ENCODE measurements around the gene MAP2.

MAP2 gene

DNA sequence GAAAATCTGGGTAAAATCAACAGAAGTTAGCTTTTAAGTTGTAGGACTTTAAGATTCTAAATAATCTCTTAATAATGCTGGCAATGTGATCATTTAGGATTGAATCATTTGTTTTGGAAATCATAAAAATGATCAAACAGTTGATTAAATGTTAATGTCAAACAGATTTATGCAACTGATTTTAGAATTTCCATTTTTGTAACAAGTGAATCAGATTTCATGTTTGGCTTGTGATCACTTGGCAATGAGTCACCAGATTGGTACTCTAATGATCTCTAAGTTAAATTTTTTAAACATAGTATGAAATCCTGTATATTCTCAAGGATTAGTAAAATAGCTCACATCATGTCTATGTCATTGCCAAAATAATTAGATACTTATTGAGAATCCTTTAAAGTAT, 297.6 kb downstream of the MAP2 start:
- no peak for DNase-seq (ENCODE audit: insufficient read length, low spot score)
- no peak for TF ChIP-seq POLR2A (IDR thresholded peaks at IDR 0.05; ENCODE audit: low read depth, low read length)
- FAIRE-seq, result peak; percentile 53

DNA sequence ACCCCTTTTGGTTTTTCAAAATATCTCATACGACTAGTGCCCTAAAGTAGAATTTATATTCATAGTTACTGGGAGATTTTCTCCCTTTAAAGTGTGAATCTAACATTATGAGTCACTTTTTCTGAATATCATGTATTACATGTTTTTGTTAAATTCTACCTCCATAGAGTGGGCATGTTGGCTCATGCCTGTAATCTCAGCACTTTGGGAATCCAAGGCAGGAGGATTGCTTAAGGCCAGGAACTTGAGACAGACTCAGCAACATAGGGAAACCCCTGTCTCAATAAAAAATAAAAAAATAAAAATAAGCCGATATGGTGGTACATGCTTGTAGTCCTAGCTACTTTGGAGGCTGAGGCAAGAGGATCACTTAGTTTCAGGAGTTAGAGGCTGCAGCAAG, 302.5 kb downstream of the MAP2 start:
- DNase-seq (ENCODE audit: insufficient read length, low spot score) (no peak), FAIRE-seq (no peak)
- TF ChIP-seq POLR2A (IDR thresholded peaks at IDR 0.05; ENCODE audit: low read depth, low read length), result no peak

GRCh38 chr2:209727077-209727476, 303.2 kb downstream of the MAP2 start:
- no peak for FAIRE-seq
- DNase-seq (ENCODE audit: insufficient read length, low spot score), result no peak
- TF ChIP-seq POLR2A (IDR thresholded peaks at IDR 0.05; ENCODE audit: low read depth, low read length), result no peak

GRCh38 chr2:209734805-209735204, 311.0 kb downstream of the MAP2 start:
- TF ChIP-seq POLR2A (IDR thresholded peaks at IDR 0.05; ENCODE audit: low read depth, low read length), result no peak
- FAIRE-seq, result no peak

DNA sequence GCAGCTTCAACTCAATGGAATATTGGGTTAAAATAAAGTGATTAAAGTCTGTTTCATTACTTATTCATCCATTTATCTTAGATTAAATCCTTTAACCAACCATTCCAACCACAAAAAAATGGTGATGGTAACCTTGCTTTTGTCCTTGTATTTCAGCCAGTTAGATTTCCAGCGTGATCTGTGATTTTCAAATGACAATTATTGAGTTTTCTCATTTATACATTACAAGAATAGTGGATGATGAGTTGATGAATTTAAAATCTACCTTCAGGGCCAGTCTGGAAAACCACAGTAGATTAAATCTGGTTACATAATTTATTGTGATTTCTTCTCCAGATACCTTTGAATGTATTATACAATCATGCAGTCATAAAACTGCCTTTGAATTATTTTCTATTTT, 318.1 kb downstream of the MAP2 start:
- no peak for FAIRE-seq
- no peak for TF ChIP-seq POLR2A (IDR thresholded peaks at IDR 0.05; ENCODE audit: low read depth, low read length)
- no peak for DNase-seq (ENCODE audit: insufficient read length, low spot score)

More at GRCh38 chr2:209734805-209735204, 311.0 kb downstream of the MAP2 start:
- DNase-seq (ENCODE audit: insufficient read length, low spot score), result peak; percentile 1

GRCh38 chr2:209753020-209753419, 329.2 kb downstream of the MAP2 start:
- no peak for TF ChIP-seq POLR2A (IDR thresholded peaks at IDR 0.05; ENCODE audit: low read depth, low read length)
- DNase-seq (ENCODE audit: insufficient read length, low spot score) (no peak), FAIRE-seq (no peak)

- no peak for DNase-seq (ENCODE audit: insufficient read length, low spot score)
- FAIRE-seq, result no peak
- no peak for TF ChIP-seq POLR2A (IDR thresholded peaks at IDR 0.05; ENCODE audit: low read depth, low read length)
These were observed 333.3 kb downstream of the MAP2 start for GRCh38 chr2:209757163-209757562.

DNA sequence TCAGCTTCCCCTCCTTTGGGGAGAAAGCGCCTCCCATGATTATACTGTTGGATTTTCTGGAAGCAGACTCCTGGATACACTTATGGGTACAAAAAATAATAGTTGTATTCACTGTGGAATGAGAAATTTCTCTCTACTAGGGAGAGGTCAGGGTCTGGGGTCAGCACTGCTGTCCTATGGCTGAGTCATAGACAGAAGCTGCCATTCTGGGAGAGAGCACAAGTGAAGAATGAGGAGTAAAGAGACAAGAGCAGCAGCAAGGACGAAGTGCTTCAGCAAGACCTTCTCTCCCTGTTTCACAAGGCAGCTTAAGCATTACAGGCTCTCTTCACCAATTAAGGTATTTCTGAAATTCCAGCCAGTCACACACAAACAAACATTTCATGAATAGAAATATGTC, 337.7 kb downstream of the MAP2 start:
- DNase-seq (ENCODE audit: insufficient read length, low spot score) (no peak), FAIRE-seq (peak; percentile 30)
- TF ChIP-seq POLR2A (IDR thresholded peaks at IDR 0.05; ENCODE audit: low read depth, low read length), result no peak

GRCh38 chr2:209762563-209762962, 338.7 kb downstream of the MAP2 start:
- FAIRE-seq (peak; percentile 89), DNase-seq (ENCODE audit: insufficient read length, low spot score) (peak; percentile 26)
- no peak for TF ChIP-seq POLR2A (IDR thresholded peaks at IDR 0.05; ENCODE audit: low read depth, low read length)

GRCh38 chr2:209763106-209763505, 339.3 kb downstream of the MAP2 start:
- TF ChIP-seq POLR2A (IDR thresholded peaks at IDR 0.05; ENCODE audit: low read depth, low read length), result no peak
- no peak for DNase-seq (ENCODE audit: insufficient read length, low spot score)
- no peak for FAIRE-seq

DNA sequence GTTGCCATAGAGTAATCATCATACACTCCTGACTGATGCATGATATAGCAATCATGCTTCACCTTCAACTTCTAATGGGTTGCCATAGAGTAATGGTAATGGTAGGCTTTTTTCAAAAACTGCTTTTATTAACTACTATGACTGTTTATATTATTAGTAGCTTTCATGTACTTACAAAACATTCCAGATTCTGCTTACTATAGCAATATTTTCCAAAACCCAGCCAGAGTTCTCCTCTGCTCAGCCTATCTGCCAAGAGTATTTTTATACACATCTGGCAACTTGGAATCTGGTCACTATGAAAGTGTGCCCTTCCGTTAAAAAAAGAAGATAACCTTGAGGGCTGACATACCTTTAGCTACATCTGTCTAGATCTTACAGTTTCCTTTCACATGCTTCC, 342.8 kb downstream of the MAP2 start:
- no peak for FAIRE-seq
- TF ChIP-seq POLR2A (IDR thresholded peaks at IDR 0.05; ENCODE audit: low read depth, low read length), result no peak
- no peak for DNase-seq (ENCODE audit: insufficient read length, low spot score)

GRCh38 chr2:209767316-209767715, 343.5 kb downstream of the MAP2 start:
- DNase-seq (ENCODE audit: insufficient read length, low spot score) (no peak), FAIRE-seq (no peak)
- no peak for TF ChIP-seq POLR2A (IDR thresholded peaks at IDR 0.05; ENCODE audit: low read depth, low read length)

GRCh38 chr2:209768557-209768956, 344.7 kb downstream of the MAP2 start:
- TF ChIP-seq POLR2A (IDR thresholded peaks at IDR 0.05; ENCODE audit: low read depth, low read length), result no peak
- FAIRE-seq (no peak), DNase-seq (ENCODE audit: insufficient read length, low spot score) (no peak)

- TF ChIP-seq POLR2A (IDR thresholded peaks at IDR 0.05; ENCODE audit: low read depth, low read length), result no peak
- FAIRE-seq (no peak), DNase-seq (ENCODE audit: insufficient read length, low spot score) (no peak)
These were observed 347.8 kb downstream of the MAP2 start, which contains the start of gene UNC80 for GRCh38 chr2:209771474-209772289. Gene UNC80 (plus strand): TSS chr2:209771832. CDS start chr2:209772073, 241 bp downstream.

GRCh38 chr2:209772290-209772685, 348.4 kb downstream of the MAP2 start:
- FAIRE-seq (no peak), DNase-seq (ENCODE audit: insufficient read length, low spot score) (no peak)
- TF ChIP-seq POLR2A (IDR thresholded peaks at IDR 0.05; ENCODE audit: low read depth, low read length), result no peak
